HPDE6-E6E7 (cell line): Measurements from ENCODE around the gene STARD5.
"Not testable (repeated sequence)": the region's sequence is repeated elsewhere in the genome, so short reads cannot be mapped to it uniquely, and the experiment has no call there.

Source experiments
- DNase-seq: peaks from one replicate; pipeline ENCODE4 v3.0.0; 2011; ENCODE audit warnings: missing footprints; ENCODE audit errors: extremely low spot score

Gene STARD5

GRCh38 chr15:81337713-81338157 lies 13.8 kb upstream of the STARD5 start:
- DNase-seq, result no peak

GRCh38 chr15:81337241-81337640 lies 13.3 kb upstream of the STARD5 start:
- no peak for DNase-seq

- DNase-seq, result no peak
These were observed 12.6 kb upstream of the STARD5 start for GRCh38 chr15:81336568-81336967.

- DNase-seq, result no peak
These were observed 11.7 kb upstream of the STARD5 start for GRCh38 chr15:81335631-81336030.

GRCh38 chr15:81334768-81335435 lies 11.0 kb upstream of the STARD5 start:
- no peak for DNase-seq

- no peak for DNase-seq
These were observed 9.4 kb upstream of the STARD5 start for GRCh38 chr15:81333363-81333762.

- no peak for DNase-seq
These were observed 8.4 kb upstream of the STARD5 start for GRCh38 chr15:81332326-81332725.

GRCh38 chr15:81331600-81331999 lies 7.7 kb upstream of the STARD5 start:
- DNase-seq, result no peak

GRCh38 chr15:81331141-81331540 lies 7.2 kb upstream of the STARD5 start:
- DNase-seq, result not testable (repeated sequence)

GRCh38 chr15:81330366-81331090 lies 6.6 kb upstream of the STARD5 start:
- no peak for DNase-seq

GRCh38 chr15:81329446-81329845 lies 5.5 kb upstream of the STARD5 start:
- DNase-seq, result no peak

GRCh38 chr15:81327516-81327915 lies 3.6 kb upstream of the STARD5 start:
- DNase-seq, result no peak

- DNase-seq, result no peak
These were observed 2.7 kb upstream of the STARD5 start for GRCh38 chr15:81326466-81327212.

- no peak for DNase-seq
These were observed 390 bp downstream of the STARD5 start for GRCh38 chr15:81323559-81323943.

GRCh38 chr15:81322676-81323253 lies 1.2 kb downstream of the STARD5 start:
- no peak for DNase-seq

GRCh38 chr15:81321667-81322066 lies 2.3 kb downstream of the STARD5 start:
- DNase-seq, result no peak

GRCh38 chr15:81317642-81318017 lies 6.3 kb downstream of the STARD5 start:
- no peak for DNase-seq

GRCh38 chr15:81316267-81316666 lies 7.7 kb downstream of the STARD5 start:
- DNase-seq, result no peak

GRCh38 chr15:81315452-81316175 lies 8.3 kb downstream of the STARD5 start:
- no peak for DNase-seq

- no peak for DNase-seq
These were observed 9.6 kb downstream of the STARD5 start for GRCh38 chr15:81314378-81314777.

GRCh38 chr15:81313686-81314085 lies 10.3 kb downstream of the STARD5 start:
- no peak for DNase-seq
